ENCODE measurements around the gene RPP38. TPM values are rescaled to one million over a fixed set of nuclear protein-coding genes. Genes with fewer than 3 reads are reported as not detected.

RPP38 gene
- total RNA-seq, 1 donor from 2014 or later: 8.4 TPM

DNA sequence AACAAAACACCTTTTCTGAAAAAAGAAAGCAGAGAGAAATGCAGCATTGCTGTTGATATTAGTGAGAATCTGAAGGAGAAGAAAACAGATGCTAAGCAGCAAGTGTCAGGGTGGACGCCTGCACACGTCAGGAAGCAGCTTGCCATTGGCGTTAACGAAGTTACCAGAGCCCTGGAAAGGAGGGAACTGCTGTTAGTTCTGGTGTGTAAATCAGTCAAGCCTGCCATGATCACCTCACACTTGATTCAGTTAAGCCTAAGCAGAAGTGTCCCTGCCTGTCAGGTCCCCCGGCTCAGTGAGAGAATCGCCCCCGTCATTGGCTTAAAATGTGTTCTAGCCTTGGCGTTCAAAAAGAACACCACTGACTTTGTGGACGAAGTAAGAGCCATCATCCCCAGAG, 6.4 kb downstream of the RPP38 start:
- DNase-seq (no peak), ATAC-seq (no peak)
- intact Hi-C loops (cut with micrococcal nuclease): no loop called here

DNA sequence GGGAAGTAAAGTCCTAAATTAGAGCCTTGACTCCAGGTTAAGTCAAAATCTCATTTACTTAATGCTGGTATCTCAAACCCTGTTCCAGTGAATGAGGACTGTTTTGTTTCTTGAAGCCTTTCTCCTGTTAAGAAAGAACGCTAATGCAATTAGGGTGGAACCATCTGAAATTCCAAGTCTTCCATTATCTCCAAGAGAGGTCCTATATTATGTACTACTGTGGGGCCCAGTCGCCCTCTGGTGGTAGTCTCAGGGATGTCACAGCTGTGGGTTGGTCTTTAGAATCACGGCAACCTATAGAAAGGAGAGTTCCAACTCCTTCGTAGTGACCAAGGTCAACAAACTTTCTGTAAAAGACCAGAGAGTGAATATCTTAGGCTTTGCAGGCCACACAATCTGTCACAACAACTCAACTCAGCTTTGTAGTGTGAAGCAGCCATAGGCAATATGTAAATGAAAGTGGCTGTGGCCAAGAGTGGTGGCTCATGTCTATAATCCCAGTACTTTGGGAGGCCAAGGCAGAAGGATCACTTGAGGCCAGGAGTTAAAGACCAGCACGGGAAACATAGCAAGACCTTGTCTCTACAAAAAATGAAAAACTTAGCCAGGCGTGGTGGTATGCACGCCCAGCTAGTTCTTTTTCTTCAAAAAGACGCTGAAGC, 9.3 kb downstream of the RPP38 start:
- intact Hi-C loops (cut with micrococcal nuclease): no loop called here
- DNase-seq (peak; percentile 73), ATAC-seq (peak; percentile 85)

DNA sequence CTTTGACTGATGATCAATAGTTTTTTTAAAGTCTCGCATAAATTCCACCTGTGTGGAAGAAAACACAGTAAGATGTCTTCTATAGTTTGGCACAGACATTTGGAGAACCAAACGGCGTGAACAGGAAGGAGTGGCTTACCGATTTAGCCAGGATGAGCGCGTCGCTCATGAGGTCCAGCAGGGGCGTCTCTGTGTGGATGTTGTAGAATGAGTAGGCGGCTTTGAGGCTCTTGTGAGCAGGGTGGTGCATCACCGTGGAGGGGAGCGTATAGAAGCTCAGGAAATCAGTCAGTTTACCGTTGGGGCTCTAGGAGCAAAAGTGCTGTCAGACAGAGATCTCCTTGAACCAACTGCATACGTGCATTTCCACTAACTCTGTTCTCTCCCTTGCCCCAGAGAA, 15.5 kb downstream of the RPP38 start:
- ATAC-seq (no peak), DNase-seq (no peak)
- intact Hi-C loops (cut with micrococcal nuclease): no loop called here

DNA sequence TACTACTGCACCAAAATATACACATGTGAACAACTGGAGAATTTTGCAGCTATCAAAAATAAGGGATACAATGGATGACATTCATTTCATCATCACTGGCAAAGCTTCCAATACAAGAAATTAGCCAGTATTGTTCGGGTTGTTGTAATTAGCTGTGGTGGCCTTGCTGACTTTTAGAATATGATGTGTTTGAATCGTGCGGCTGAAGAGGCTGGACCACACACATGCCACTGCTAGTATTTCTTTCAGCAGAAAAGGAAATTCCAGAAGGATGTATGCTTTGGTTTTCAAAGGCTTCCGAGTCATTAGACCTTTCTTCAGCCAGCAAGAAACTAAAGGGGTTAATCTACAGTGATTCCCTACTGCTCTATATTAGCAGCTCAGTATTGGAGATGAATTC, 16.6 kb downstream of the RPP38 start:
- no peak for ATAC-seq
- no peak for DNase-seq
- intact Hi-C loops (cut with micrococcal nuclease): no loop called here

DNA sequence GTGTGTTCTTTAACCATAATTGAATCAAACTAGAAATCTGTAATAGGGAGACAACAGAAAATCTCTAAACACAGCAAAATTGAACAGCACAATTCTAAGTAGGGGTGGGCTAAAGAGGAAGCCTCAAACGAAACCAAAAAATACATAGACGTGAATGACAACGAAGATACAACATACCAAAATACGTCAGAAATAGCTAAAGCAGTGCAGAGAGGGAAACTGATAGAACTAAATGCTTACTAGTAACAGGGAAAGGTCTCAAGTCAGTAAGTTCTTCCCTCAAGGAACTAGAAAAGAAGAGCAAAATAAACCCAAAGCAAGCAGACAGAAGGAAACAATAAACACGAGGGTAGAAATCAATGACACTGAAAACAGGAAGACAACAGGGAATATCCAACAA, 19.1 kb downstream of the RPP38 start:
- ATAC-seq: no peak
- intact Hi-C loops (cut with micrococcal nuclease): no loop called here
- DNase-seq: no peak

DNA sequence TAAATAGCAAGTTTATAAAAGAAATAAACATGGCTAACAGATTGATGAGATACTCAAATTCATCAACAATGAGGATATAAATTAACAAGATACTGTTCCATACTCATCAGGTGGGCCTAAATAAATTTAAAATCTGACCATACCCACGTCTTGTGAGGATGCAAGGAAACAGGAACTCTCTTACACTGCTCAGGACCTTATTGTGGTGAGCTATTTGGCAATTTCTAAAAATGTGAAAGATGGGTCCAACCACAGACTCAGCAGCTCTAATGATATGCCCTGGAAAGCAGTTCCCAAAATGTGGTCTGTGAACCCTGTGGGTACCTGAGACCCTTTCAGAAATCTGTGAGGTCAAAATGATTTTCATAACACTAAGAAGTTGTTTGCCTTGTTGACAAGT, 21.5 kb downstream of the RPP38 start:
- ATAC-seq: no peak
- DNase-seq: no peak
- intact Hi-C loops (cut with micrococcal nuclease): no loop called here

DNA sequence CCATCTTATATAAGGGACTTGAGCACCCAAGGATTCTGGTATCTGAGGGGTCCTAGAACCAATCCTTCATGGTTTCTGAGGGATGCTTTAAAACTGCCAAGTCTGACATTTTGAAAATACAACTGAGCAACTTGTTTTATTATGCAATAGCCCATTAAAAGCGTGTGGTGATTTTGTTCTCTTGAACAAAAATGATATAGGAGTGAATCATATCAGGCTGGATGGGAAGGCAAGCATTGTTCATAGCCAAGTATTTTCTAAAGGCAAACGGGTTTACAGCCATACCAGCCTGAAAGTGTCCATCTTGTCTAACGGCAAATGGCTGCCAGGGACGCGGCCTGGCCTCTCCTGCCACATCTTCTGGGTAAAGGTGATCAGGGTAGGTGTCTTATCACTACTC, 23.4 kb downstream of the RPP38 start:
- no peak for ATAC-seq
- intact Hi-C loops (cut with micrococcal nuclease): no loop called here
- DNase-seq: no peak

DNA sequence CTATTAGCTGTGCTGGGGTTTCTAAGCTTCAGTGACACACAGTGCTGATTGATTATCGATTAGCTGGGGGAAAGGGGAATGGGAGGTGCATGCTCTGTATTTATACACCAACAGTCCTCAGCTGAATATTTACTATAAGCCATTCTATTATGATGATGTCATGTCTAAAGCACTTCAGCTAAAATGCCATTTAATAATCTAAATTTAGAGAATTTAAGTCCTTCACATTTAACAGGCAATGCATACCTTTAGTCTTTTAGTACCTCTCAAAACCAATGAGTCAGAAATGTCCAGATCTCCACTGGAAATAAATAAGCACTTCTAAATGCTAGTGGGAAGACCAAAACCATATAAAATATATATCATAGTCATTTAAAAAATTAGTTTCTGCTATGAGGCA, 24.6 kb downstream of the RPP38 start:
- DNase-seq: no peak
- intact Hi-C loops (cut with micrococcal nuclease): no loop called here
- ATAC-seq: no peak

GRCh38 chr10:15122477-15123030, 25.4 kb downstream of the RPP38 start:
- intact Hi-C loops (cut with micrococcal nuclease): no loop called here
- no peak for DNase-seq
- no peak for ATAC-seq

DNA sequence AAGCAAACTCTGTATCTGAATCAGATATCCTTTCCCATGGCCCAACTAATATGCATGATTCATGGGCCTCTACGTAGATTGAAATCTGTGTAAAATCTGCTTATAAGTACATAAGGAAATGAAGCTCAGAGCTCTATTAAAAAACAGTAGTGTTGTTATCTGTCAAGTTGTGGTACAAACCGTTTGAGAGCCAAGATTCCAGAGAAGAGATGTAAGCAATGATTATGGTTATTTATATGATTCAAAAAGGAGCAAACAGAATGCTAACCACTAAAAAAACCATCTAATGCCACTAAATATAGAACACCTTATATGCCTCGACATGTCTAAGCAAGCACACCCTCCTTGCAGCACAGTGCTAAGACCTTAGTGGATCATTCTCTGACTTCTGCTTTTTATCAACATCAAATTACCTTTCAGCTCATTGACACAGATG, 26.6 kb downstream of the RPP38 start:
- ATAC-seq (no peak), DNase-seq (no peak)
- intact Hi-C loops (cut with micrococcal nuclease): no loop called here

GRCh38 chr10:15124190-15124589, 27.0 kb downstream of the RPP38 start:
- DNase-seq (no peak), ATAC-seq (no peak)
- intact Hi-C loops (cut with micrococcal nuclease): no loop called here

GRCh38 chr10:15124908-15125307, 27.8 kb downstream of the RPP38 start:
- intact Hi-C loops (cut with micrococcal nuclease): no loop called here

DNA sequence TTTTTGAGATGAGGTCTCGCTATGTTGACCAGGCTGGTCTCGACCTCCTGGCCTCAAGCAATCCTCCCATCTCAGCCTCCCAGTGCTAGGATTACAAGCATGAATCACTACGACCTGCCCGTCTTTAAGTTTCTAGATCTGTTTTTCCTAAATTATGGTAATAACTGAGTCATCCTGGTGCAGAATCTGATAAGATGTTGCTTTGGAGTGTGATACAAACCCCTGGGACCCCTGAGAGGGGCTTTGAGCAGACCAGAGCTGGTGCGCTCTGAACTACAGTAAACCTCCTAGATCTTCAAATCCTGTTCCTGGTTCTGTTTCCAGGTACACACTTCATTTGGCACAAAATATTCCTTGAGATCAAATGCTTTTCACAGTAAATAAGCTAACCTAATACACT, 34.2 kb downstream of the RPP38 start:
- no peak for ATAC-seq
- intact Hi-C loops (cut with micrococcal nuclease): no loop called here
- DNase-seq: no peak

More at GRCh38 chr10:15124908-15125307, 27.8 kb downstream of the RPP38 start:
- ATAC-seq (no peak), DNase-seq (no peak)

DNA sequence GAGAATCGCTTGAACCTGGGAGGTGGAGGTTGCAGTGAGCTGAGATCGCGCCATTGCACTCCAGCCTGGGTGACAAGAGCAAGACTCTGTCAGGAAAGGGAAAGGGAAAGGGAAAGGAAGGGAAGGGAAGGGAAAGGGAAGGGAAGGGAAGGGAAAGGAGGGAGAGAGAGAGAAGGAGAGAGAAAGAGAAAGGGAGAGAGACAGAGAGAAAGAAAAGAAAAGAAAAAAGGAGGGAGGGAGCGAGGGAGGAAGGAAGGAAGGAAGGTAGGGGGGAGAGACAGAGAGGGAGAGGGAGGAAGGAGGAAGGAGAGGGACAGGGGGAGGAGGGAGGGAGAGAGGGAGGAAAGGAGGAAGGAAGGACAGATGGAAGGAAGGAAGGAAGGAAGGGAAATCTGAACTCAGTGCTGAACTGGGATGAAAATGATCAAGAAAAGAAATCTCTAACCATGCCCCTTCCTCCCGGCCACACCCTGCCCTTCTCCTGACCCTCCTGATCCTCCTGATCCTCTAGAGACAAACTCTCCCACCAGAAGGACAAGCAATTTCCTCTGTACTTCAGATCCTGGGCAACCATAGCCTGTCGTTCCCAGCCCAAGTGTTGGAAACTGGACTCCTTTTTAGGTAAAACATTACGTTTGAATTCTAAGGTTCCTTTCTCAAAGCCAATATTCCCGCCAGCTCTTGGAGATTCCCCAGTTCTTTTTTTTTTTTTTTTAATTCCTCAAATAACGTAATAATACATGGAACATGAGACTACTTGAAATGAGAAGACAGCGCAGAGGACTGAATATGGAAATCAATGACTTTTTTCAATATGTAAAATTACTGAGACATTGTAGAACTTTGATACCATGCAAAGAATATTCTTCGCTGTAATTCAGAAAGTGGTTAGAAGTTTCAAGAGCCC, 39.2 kb downstream of the RPP38 start:
- intact Hi-C loops (cut with micrococcal nuclease): no loop called here
- DNase-seq: no peak
- no peak for ATAC-seq

DNA sequence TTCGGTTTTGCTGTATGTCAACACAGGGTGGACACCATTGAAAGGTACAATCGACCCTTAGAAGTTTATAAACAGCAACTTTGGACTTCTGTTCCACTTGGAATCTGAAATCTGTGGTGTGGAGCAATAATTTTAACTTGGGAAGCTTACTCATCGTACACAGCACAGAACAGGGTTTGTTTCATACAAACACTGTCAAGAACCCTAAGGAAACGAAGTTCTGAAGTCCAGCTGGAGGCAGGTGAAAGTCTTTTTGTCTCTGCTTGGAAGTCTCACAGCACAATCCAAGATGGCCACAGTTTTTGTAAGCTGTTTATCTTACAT, 39.8 kb downstream of the RPP38 start:
- ATAC-seq (no peak), DNase-seq (no peak)
- intact Hi-C loops (cut with micrococcal nuclease): no loop called here

DNA sequence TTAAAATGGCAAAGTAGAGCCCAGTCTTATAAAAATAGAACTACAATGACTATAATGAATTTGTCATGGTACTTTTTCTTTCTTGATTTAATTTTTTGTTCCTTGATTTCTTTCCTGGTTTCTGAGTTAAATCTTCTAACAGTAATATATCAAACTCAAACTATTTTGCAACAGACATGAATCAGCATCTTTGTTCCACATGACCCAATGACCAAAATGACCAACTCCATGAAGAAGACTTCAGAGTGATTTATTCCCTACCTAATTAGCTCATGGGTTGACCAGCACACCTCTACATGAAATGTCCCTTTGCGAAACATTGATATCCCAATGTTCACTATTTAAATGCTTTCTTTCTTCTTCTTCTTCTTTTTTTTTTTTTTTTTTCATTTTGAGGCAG, 40.5 kb downstream of the RPP38 start:
- DNase-seq (no peak), ATAC-seq (no peak)
- intact Hi-C loops (cut with micrococcal nuclease): no loop called here

DNA sequence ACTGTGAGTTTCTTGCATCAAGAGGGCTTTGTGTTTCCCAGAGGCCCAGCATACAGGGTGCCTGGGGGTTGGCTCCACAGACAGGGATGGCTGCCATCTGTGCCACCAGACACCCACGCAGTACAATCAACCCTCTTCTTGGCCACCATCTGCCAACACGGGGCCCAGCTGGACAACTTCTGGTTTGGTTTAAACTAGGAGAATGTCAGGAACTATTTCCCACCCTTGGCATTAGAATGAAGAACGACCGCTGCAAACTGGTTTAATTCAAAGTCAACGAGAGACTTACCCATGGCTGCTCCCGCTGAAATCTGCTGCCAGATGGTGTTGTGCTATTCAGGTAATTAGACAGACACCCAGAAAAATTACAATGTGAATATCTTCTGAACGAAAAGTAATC, 43.5 kb downstream of the RPP38 start:
- intact Hi-C loops (cut with micrococcal nuclease): no loop called here
- DNase-seq (no peak), ATAC-seq (no peak)

DNA sequence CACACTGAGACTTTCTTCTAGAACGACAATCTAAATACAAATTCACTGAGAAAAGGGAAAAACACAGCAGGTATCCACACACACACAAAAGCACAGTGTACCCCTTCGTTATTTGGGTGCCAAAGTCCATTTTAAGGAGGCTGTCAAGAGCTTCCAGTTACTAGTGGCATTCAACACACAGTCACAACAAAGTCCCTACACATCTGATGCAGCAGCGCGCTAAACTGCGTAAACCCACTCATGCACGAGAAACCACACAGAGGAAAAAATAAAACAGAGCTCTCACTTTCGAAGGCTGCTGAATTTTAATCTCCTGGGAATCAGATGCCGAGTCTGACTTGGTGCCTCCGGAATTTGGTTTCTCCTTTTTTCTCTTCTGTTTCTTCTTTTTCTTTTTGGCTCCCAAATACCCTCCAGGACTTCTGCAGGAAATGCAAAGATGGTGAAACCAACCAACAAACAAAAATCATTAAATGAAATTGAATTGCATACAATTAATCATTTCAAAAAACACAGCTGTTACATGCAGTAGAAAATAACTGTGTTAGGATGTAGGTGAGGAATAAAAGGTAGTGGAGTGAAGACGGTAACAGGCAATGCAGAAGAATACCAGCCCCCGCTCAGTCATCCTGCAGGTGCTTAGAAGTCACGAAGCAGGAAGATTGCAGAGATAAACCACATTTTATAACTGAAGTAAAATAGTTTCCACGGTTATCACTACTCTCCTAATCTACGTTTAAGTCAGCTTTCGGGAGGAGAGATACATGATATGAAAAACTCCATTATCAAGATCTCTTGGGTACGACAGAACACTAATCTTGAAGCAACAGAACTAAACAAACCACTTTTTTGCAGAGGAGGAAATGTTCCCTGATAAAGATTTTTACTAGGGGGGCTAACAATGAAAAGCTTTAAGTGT, 44.2 kb downstream of the RPP38 start:
- DNase-seq: no peak
- no peak for ATAC-seq
- intact Hi-C loops (cut with micrococcal nuclease): no loop called here

DNA sequence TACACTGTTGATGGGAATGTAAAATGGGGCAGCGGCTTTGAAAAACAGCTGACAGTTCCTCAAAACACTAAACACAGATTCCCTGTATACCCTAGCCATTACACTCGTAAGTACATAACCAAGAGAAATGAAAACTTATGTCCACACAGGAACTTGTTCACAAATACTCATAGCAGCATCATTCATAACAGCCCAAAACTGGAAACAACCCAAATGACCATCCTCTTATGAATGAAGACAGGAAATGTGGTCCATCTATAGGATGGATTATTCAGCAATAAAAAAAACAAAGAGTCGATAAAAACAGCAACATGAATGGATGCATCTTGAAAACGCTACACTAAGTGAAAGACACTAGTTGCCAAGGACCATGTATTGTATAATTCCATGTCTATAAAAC, 47.6 kb downstream of the RPP38 start:
- no peak for ATAC-seq
- intact Hi-C loops (cut with micrococcal nuclease): no loop called here
- no peak for DNase-seq

GRCh38 chr10:15146366-15146765, 49.2 kb downstream of the RPP38 start:
- no peak for DNase-seq
- intact Hi-C loops (cut with micrococcal nuclease): no loop called here
- ATAC-seq: no peak
